ENCODE measurements around the gene MPZL3.

Gene MPZL3

DNA sequence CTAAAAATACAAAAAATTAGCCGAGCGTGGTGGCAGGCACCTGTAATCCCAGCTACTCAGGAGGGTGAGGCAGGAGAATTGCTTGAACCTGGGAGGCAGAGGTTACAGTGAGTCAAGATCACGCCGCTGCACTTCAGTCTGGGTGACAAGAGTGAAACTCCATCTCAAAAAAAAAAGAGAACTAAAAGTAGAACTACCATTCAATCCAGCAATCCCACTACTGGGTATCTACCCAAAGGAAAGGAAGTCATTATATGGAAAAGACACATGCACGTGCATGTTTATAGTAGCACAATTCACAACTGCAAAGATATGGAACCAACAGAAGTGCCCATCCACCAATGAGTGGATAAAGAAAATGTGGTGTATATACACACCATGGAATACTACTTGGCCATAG, 68.5 kb downstream of the MPZL3 start:
- peak; percentile 56 to 58 for DNase-seq

DNA sequence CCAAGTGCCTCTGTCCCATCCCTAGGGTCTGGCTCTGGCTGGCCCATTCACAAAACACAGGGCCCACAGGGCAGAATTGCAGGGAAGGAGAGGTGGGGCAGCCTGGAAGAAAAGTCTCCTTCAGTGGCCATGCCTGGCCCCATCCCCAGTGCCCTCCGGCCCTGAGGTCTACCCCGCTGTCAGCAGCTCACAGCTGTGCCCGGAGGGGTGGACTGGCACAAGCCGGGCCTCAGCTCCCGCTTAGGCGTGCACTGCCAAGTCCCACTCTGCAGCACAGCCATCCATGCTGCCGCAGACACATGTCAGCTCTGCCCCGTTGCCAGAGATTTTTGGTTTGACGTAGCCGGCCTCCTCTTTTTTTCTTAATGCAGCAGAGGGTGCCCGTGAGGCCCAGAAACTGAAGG, 71.9 kb downstream of the MPZL3 start:
- peak in 1 of 2 donors; percentile 24 for DNase-seq

GRCh38 chr11:118176778-118177134, 75.4 kb downstream of the MPZL3 start:
- no peak for DNase-seq

Measured in inflammatory macrophage (primary cell).